Mesothelial cell of epicardium (in vitro differentiated cells): Measurements from ENCODE around the gene SUSD5. TPM values are rescaled to one million over a fixed set of nuclear protein-coding genes. Genes with fewer than 3 reads are reported as not detected.
A peak's percentile ranks its signal among the peaks of the same experiment; 100 is the strongest.

Experiments
- DNase-seq, 2 experiments: peaks; one replicate each; pipeline ENCODE4 v3.0.0; 2021; ENCODE audit warnings: low spot score in 2 of 2; ENCODE audit not compliant: unreplicated experiment in 2 of 2
- H3K27ac Mint-ChIP-seq: 2 replicates; pipeline ENCODE4 v1.8.0; 2021; ENCODE audit warnings: mixed read lengths
- H3K27me3 Mint-ChIP-seq: 2 replicates; pipeline ENCODE4 v1.8.0; 2021; ENCODE audit warnings: low read depth, mixed read lengths
- H3K36me3 Mint-ChIP-seq: 2 replicates; pipeline ENCODE4 v1.8.0; 2021; ENCODE audit warnings: mixed read lengths
- H3K4me1 Mint-ChIP-seq: 2 replicates; pipeline ENCODE4 v1.8.0; 2021; ENCODE audit warnings: mixed read lengths
- H3K4me3 Mint-ChIP-seq: 2 replicates; pipeline ENCODE4 v1.8.0; 2021; ENCODE audit warnings: mild to moderate bottlenecking, moderate library complexity, mixed read lengths
- H3K9me3 Mint-ChIP-seq: 2 replicates; pipeline ENCODE4 v1.8.0; 2021; ENCODE audit warnings: mixed read lengths
- CTCF ChIP-seq: fragments of 200-600 bp; sonication (generic); IDR thresholded peaks from one replicate; pipeline ENCODE4 v1.5.0; 2021; ENCODE audit warnings: antibody characterized with exemption; ENCODE audit not compliant: unreplicated experiment
- total RNA-seq: library from RNA; stranded (reverse); gene quantifications from 3 replicates; pipeline ENCODE4 v1.2.1, GENCODE V29; 2021

Gene SUSD5
- total RNA-seq, 1 donor from 2014 or later, result 1.3 TPM

- Mint-ChIP-seq H3K27ac (no peak overlapping the region), H3K9me3 (peaks cover 10% of the 10 kb centered on the region), H3K36me3 (no peaks in the 10 kb centered on the region), H3K4me3 (no peak overlapping the region), H3K27me3 (peaks cover 11% of the 10 kb centered on the region), H3K4me1 (no peaks in the 10 kb centered on the region)
- no peak for TF ChIP-seq CTCF
- no peak for DNase-seq
Observed at GRCh38 chr3:33229947-33230346, 11.3 kb upstream of the SUSD5 start.

GRCh38 chr3:33229066-33229465, 10.5 kb upstream of the SUSD5 start:
- TF ChIP-seq CTCF, result no peak
- no peaks in the 10 kb centered on the region for H3K4me1 Mint-ChIP-seq
- H3K9me3 Mint-ChIP-seq, result peaks cover 10% of the 10 kb centered on the region
- no peak overlapping the region for H3K4me3 Mint-ChIP-seq
- H3K36me3 Mint-ChIP-seq, result no peaks in the 10 kb centered on the region
- no peak overlapping the region for H3K27ac Mint-ChIP-seq
- H3K27me3 Mint-ChIP-seq, result peaks cover 15% of the 10 kb centered on the region
- DNase-seq, result no peak

GRCh38 chr3:33221241-33221640, 2.6 kb upstream of the SUSD5 start:
- no peak for DNase-seq
- no peak for TF ChIP-seq CTCF
- Mint-ChIP-seq H3K27me3 (peaks cover 74% of the 10 kb centered on the region), H3K36me3 (no peaks in the 10 kb centered on the region), H3K4me3 (no peak overlapping the region), H3K27ac (no peak overlapping the region), H3K4me1 (peaks cover 6% of the 10 kb centered on the region), H3K9me3 (peaks cover 4% of the 10 kb centered on the region)

GRCh38 chr3:33219175-33219487, 521 bp upstream of the SUSD5 start:
- H3K27ac Mint-ChIP-seq, result no peak overlapping the region
- peaks cover 2% of the 10 kb centered on the region for H3K36me3 Mint-ChIP-seq
- DNase-seq, result no peak
- H3K4me3 Mint-ChIP-seq, result peak overlapping the region; percentile 66
- peaks cover 90% of the 10 kb centered on the region for H3K27me3 Mint-ChIP-seq
- TF ChIP-seq CTCF, result no peak
- H3K9me3 Mint-ChIP-seq, result peaks cover 12% of the 10 kb centered on the region
- peaks cover 6% of the 10 kb centered on the region for H3K4me1 Mint-ChIP-seq

GRCh38 chr3:33217866-33218445, 654 bp downstream of the SUSD5 start:
- peaks cover 6% of the 10 kb centered on the region for H3K4me1 Mint-ChIP-seq
- H3K27ac Mint-ChIP-seq, result no peak overlapping the region
- peak overlapping the region; percentile 71 for H3K4me3 Mint-ChIP-seq
- TF ChIP-seq CTCF, result no peak
- peaks cover 2% of the 10 kb centered on the region for H3K36me3 Mint-ChIP-seq
- no peak for DNase-seq
- H3K27me3 Mint-ChIP-seq, result peaks cover 83% of the 10 kb centered on the region
- H3K9me3 Mint-ChIP-seq, result peaks cover 12% of the 10 kb centered on the region

GRCh38 chr3:33215739-33216138, 2.9 kb downstream of the SUSD5 start:
- Mint-ChIP-seq H3K27ac (no peak overlapping the region), H3K4me1 (peaks cover 6% of the 10 kb centered on the region), H3K36me3 (peaks cover 2% of the 10 kb centered on the region), H3K9me3 (peaks cover 12% of the 10 kb centered on the region), H3K27me3 (peaks cover 61% of the 10 kb centered on the region), H3K4me3 (no peak overlapping the region)
- no peak for DNase-seq
- no peak for TF ChIP-seq CTCF
